NCI-H2227 (cell line): Measurements from ENCODE around the gene TRIM77.
"Not testable (repeated sequence)": the region's sequence is repeated elsewhere in the genome, so short reads cannot be mapped to it uniquely, and the experiment has no call there.

Experiments
- DNase-seq: peaks from one replicate; lab custom pipeline; 2025; ENCODE audit not compliant: unreplicated experiment; lab: John Stamatoyannopoulos, UW

The TRIM77 gene, protein sequence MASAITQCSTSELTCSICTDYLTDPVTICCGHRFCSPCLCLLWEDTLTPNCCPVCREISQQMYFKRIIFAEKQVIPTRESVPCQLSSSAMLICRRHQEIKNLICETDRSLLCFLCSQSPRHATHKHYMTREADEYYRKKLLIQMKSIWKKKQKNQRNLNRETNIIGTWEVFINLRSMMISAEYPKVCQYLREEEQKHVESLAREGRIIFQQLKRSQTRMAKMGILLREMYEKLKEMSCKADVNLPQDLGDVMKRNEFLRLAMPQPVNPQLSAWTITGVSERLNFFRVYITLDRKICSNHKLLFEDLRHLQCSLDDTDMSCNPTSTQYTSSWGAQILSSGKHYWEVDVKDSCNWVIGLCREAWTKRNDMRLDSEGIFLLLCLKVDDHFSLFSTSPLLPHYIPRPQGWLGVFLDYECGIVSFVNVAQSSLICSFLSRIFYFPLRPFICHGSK

DNA sequence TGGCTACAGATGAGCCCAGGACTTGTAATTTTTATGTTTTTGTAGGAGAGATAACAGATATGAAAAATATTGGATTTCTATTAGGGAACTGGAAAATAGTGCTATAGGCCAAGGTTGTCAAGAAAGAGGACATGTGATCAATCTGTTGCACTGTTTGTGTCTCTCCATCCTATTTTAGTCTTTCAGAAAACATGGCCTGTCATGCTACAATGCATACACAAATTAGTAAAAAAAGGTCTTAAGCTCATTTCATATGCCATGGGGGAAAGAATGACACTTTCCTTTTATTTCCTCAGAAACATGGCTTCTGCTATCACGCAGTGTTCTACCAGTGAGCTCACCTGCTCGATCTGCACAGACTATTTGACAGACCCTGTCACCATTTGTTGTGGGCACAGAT, at the start of gene TRIM77:
TRIM77 (plus strand) TSS at position 301 of the 400 bp plus-strand sequence; CDS start at position 301, 0 bp downstream.
- DNase-seq = not testable (repeated sequence)

DNA sequence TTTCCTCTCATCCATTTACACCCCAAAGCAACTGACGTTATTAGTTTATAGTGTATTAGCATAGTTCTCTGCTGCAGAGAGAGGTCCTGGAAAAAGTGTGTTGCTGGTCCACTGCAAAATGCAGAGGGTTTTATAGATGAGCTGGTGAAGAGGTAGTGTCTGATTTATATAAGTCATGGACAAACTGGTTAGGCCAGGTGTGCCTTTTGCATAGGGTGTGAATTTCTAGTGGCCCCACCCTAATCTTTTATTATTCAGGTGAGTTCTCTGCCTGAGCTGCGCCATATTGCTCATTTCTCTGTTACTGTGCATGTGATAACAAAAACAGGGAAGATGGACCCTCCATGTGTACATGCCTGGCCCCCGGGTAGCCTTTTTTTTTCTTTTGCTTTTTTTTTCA, 43.1 kb upstream of the TRIM77 start:
- no peak for DNase-seq

DNA sequence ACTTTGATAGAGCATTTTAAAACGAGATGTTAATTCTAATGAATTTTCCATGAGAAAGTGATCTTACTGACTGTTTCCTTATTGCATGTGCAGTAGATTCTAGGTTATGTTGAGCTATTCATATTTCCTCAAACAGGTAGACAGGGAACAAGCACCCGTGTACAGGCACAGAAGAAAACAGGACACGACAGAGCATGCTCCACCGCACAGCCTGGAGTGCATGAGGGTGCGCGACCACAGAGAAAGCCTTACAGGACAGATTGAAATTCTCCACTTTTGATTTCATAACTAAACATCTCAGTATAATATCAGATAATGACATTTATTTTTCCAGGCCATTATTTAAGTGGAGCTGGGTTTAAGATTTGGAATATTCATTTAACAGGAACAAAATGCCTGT, 41.9 kb upstream of the TRIM77 start:
- DNase-seq = not testable (repeated sequence)

DNA sequence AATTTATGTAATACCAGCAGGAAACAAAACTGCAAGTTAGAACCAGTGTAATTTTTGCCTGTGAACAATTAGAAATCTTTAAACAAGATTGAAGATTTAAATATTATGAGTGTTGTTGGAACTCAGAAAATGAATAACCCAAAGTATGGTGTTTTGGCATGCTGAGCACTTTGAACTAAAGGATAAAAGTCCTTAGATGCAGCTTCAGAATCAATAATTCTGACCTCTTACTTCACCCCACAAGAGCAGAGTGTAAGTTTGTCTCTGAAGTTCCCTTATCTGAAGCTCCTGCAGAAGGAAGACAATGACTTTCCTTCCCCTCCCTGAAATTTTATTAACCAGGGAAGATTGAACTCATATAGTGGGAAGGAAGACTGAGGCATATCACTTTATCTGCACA, 40.5 kb upstream of the TRIM77 start:
- DNase-seq = not testable (repeated sequence)

DNA sequence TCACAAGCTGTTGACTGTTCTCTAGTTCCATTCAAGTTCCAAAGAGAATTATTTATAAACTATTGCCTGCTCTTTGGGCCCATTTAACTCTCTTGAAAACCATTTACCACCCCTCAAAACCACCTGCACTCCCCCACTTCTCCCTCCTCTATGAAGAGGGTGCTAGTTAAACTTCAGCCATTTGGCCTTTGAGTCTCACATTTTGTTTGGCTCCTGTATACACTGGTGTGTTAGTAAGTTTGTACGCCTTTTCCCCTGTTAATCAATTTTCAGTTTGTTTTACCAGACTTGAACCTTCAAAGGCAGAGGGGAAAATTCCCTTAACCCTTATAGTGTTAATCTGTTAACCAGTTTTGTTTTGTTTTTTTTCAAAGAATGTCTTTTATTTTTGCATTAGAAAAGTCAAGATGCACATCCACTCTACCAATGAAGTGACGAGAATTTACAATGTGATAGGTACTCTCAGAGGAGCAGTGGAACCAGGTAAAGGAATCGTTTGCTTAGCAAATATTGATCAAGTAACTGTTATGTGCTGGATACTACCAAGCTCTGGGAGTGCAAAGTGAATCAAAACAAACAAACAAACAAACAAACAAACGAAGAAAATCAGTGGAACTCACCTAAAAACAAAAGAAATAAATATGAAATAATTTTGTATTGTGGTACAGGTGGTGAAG, 40.0 kb upstream of the TRIM77 start:
- DNase-seq = not testable (repeated sequence)

DNA sequence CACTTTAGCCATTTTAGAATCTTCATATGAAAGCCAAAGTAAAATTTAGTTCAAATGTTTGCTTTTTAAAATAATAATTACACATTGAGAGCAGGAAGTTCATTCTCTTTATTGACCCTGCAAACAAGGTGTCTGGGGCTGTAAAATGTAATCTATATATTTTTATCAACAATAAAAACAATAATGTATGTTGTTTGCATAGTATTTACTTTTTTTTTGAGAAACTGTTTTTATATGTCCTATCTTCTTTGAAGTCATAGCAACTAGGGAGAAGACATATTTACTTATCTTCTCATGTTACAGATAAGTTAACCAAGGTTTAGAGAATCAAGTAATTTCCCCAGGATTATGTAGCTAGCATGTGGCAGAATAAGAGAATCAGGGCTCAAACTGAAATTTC, 37.6 kb upstream of the TRIM77 start:
- DNase-seq = not testable (repeated sequence)

DNA sequence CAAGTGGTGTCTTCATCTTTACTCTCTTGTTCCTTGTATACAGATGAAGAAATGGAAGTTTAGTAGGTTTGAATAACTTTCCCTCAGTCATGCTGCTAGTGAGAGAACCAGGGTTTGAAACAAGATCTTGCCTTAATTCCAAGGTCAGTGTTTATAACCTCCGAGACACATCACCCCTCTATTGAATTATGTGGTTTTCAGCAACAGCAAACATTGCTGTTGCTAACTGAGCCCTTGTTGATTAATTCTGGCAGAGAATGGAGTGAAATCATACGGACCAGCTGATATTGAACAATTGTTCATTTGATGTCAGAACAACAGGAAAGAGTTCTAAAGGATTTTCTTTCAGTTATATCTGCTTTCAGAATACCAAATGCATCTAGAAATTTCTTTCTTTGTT, 36.7 kb upstream of the TRIM77 start:
- DNase-seq = not testable (repeated sequence)

DNA sequence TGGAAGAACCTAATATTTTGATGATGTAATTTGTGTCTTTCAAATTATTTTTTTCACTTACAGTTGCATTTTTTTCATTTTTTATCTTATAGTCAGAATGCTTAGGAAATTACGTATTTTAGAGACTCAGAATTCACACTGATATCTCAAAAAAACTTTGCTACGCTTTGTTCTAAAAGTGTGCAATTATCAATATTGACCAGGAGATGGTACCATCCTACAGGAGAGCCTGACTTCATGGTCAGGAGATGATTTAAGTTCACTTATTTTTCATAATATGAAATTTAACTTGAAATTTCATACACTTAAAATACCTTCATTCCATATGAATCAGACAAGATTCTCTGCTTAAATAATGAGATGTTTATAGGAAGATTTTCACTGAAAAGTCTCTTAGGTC, 34.7 kb upstream of the TRIM77 start:
- not testable (repeated sequence) for DNase-seq

DNA sequence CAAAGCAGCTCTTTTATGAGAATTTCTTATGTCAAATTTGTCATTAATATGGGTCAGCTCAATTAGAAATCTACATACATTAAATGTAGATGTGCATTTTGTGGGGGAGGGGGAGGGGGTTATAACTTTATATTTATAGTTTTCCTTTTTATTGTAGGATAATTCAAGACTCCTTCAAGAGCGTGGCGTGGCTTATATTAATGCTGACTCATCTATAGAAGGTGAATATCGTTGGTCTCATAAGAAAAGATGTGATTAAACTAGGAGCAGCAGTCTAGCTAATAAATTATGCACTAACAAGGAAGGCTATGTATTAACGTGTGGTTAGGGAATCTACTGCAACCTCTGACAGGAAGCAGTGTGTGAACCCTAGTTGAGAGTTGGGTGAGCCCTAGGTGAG, 34.2 kb upstream of the TRIM77 start:
- DNase-seq = not testable (repeated sequence)

DNA sequence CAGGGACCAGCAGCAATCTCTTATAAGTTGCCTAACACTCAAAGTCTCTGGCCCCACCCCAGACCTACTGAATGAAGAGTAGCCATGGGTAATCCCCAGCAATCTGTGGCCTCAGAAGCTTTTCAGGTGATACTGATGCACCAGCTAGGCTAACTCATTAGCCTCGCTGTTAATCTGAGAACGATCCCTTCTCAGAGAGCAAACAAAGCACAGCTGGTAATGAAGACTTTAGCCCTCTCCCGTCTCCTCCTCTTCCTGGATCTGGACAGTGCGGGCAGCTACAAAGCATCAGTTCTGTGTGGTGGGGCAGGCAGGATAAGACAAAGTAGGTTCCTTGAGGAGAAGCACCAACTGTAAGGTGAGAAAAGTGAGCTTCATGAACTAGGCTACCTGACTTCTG, 3.0 kb upstream of the TRIM77 start:
- not testable (repeated sequence) for DNase-seq

DNA sequence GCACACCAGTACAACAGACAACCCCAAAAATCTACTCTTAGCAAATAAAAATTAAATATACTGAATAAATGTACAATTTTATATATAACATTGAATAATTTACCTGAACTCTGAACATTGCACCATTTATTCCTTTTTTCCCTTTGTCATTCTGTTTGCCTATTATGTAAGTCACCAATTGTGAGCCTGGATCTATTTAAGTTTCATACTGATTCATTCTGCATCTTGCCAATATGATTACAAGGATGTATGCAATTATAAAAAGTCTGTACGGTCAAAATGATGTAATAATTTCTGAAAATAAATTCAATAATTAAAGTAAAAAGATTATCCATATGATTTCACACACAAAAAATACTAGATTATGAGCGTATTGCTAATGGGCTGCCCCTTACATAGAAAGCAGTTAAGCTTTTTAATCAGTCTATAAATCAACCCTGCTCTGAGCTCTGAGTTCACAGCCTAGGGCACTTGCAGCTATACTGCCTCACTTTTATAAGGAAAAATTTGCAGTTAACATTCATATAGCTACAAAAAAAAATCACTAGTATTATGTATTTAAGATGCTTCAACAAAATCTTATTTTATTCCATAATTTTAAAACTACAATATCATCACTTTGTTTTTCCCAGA, 14.9 kb downstream of the TRIM77 start:
- DNase-seq = not testable (repeated sequence)

DNA sequence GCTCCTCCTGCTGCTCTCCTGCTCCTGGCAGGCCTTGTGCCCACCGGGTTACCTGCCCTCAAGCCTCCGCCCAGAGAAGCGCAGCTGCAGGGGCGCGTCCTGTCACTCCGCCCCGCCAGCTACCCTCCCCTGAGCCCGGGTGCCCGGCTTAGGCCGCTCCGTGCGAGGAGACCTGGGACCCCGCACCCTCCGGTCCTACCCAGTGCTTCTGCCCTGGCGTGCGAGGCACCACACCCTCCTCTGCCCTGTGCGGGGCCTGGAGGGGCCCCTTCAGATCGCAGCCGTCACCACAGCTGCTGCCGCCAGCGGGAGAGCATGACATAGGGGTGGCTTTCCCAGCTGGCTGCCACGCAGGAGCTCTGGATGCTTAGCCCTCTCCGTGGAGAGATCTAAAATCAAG, 20.1 kb downstream of the TRIM77 start:
- DNase-seq = not testable (repeated sequence)

DNA sequence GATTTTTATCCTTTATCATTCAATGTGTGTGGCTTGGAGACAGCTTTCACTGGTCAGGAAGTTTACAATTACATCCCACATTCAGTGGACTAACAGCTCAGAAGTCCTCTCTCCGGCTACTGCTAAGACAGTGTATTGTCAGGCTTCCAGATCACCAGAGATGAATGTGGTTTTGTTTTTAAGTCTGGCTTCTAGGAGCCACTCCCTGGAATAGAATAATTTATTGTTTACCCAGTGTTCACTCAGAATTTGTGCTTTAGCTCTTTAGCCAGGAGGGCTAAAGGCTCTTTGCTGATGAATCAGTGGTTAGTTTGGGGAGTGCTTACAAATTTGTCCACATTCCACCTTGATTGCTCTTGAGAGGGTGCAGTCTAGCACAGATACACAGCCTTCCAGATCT, 26.5 kb downstream of the TRIM77 start:
- no peak for DNase-seq

DNA sequence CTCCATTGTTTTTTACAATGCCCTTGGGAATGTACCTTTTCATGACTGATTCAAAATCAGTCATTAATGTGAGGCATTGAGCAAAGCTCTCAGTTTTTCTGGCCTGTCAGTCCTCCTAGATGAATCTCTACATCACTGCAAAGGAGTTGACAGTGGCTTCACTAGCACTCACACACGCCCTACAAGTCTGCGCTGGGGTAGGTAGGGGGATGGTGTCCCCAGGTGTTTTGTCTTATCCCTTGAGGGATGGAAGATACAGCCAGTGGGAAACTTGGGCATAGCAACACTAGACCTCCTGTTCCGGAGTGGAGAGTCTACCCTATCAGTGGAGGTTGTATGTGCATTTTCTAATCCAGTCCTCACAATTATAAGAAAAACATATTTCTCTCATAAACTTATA, 27.0 kb downstream of the TRIM77 start:
- DNase-seq = no peak

DNA sequence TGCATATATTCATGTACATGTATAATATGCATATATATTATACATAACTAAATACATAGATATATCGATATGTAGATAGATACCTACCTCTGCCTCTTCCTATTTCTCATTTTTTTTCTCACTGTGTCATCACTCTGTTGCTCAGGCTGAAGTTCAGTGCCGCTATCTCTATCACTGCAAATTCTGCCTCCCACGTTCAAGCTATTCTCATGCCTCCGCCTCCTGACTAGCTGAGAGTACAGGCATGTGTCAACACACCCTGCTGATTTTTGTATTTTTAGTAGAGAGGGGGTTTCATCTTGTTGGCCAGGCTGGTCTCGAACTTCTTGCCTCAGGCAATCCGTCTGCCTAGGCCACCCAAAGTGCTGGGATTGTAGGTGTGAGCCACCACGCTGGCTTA, 31.3 kb downstream of the TRIM77 start:
- not testable (repeated sequence) for DNase-seq

DNA sequence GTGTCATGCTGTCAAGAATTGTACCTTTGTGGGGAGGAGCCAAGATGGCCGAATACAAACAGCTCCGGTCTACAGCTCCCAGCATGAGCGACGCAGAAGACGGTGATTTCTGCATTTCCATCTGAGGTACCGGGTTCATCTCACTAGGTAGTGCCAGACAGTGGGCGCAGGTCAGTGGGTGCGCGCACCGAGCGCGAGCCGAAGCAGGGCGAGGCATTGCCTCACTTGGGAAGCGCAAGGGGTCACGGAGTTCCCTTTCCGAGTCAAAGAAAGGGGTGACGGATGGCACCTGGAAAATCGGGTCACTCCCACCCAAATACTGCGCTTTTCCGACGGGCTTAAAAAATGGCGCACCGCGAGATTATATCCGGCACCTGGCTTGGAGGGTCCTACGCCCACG, 34.1 kb downstream of the TRIM77 start:
- not testable (repeated sequence) for DNase-seq

DNA sequence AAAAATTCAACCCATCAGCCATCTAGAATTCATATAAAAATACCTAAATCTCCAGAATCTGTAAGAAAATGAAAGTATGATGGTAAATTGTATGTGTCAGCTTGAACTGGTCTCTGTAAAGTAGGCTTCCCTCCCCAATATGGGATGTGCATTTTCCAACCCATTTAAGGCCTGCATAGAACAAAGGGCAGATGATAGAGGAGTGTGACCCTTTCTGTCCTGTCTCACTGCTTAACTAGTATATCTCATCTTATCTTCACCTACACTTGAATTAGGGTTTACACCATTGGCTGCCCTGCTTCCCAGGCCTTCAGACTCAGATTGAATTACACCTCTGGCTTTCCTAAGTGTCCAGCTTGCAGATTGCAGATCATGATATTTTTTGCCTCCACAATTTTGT, 40.7 kb downstream of the TRIM77 start:
- not testable (repeated sequence) for DNase-seq
